ENCODE measurements around the gene GTPBP10. TPM values are rescaled to one million over a fixed set of nuclear protein-coding genes. Genes with fewer than 3 reads are reported as not detected.

The GTPBP10 gene
- total RNA-seq (2012; rRNA removed), result 17.5 and 35.2 TPM in 2 replicates

- Histone ChIP-seq H3K36me3 (ENCODE audit: insufficient read depth, low read length) (no peaks in the 10 kb centered on the region), H3K9me3 (replicated peaks; ENCODE audit: low read length) (no peaks in the 10 kb centered on the region), H3K4me2 (ENCODE audit: low read length) (peak within 1 kb of the TSS; percentile 88), H3K9ac (ENCODE audit: low read depth, low read length) (peak within 1 kb of the TSS; percentile 89), H3K27me3 (ENCODE audit: control insufficient read depth, insufficient read depth, low read length) (no peaks in the 10 kb centered on the region), H3K4me3 (ENCODE audit: low read length) (peak within 1 kb of the TSS; percentile 82), H3K4me1 (ENCODE audit: control insufficient read depth, insufficient read depth, low read length) (peaks cover 12% of the 10 kb centered on the region)
Measured at GRCh38 chr7:90346336-90347125, at the start of gene GTPBP10. Gene GTPBP10, plus strand, starts transcription at chr7:90346716. Its CDS starts 26 bp downstream, at chr7:90346742.

GRCh38 chr7:90298145-90299038 lies 48.1 kb upstream of the GTPBP10 start:
- Histone ChIP-seq H3K4me2 (ENCODE audit: low read length) (no peak overlapping the region), H3K4me1 (ENCODE audit: control insufficient read depth, insufficient read depth, low read length) (no peaks in the 10 kb centered on the region), H3K4me3 (ENCODE audit: low read length) (no peak overlapping the region), H3K27me3 (ENCODE audit: control insufficient read depth, insufficient read depth, low read length) (no peaks in the 10 kb centered on the region), H3K9me3 (replicated peaks; ENCODE audit: low read length) (no peaks in the 10 kb centered on the region), H3K9ac (ENCODE audit: low read depth, low read length) (no peak overlapping the region), H3K36me3 (ENCODE audit: insufficient read depth, low read length) (no peaks in the 10 kb centered on the region)

- Histone ChIP-seq H3K4me3 (ENCODE audit: low read length) (no peak overlapping the region), H3K4me2 (ENCODE audit: low read length) (no peak overlapping the region), H3K9me3 (replicated peaks; ENCODE audit: low read length) (no peaks in the 10 kb centered on the region), H3K36me3 (ENCODE audit: insufficient read depth, low read length) (no peaks in the 10 kb centered on the region), H3K27me3 (ENCODE audit: control insufficient read depth, insufficient read depth, low read length) (no peaks in the 10 kb centered on the region), H3K4me1 (ENCODE audit: control insufficient read depth, insufficient read depth, low read length) (peaks cover 3% of the 10 kb centered on the region), H3K9ac (ENCODE audit: low read depth, low read length) (no peak overlapping the region)
Measured at GRCh38 chr7:90303241-90303640, 43.3 kb upstream of the GTPBP10 start.

- H3K36me3 ChIP-seq (ENCODE audit: insufficient read depth, low read length), result no peaks in the 10 kb centered on the region
- no peak overlapping the region for H3K9ac ChIP-seq (ENCODE audit: low read depth, low read length)
- no peak overlapping the region for H3K4me3 ChIP-seq (ENCODE audit: low read length)
- H3K4me1 ChIP-seq (ENCODE audit: control insufficient read depth, insufficient read depth, low read length), result no peaks in the 10 kb centered on the region
- no peaks in the 10 kb centered on the region for H3K9me3 ChIP-seq (replicated peaks; ENCODE audit: low read length)
- H3K4me2 ChIP-seq (ENCODE audit: low read length), result no peak overlapping the region
- no peaks in the 10 kb centered on the region for H3K27me3 ChIP-seq (ENCODE audit: control insufficient read depth, insufficient read depth, low read length)
Measured at GRCh38 chr7:90309872-90310271, 36.6 kb upstream of the GTPBP10 start.

- Histone ChIP-seq H3K4me1 (ENCODE audit: control insufficient read depth, insufficient read depth, low read length) (no peaks in the 10 kb centered on the region), H3K4me3 (ENCODE audit: low read length) (no peak overlapping the region), H3K4me2 (ENCODE audit: low read length) (no peak overlapping the region), H3K27me3 (ENCODE audit: control insufficient read depth, insufficient read depth, low read length) (no peaks in the 10 kb centered on the region), H3K9ac (ENCODE audit: low read depth, low read length) (no peak overlapping the region), H3K9me3 (replicated peaks; ENCODE audit: low read length) (no peaks in the 10 kb centered on the region), H3K36me3 (ENCODE audit: insufficient read depth, low read length) (no peaks in the 10 kb centered on the region)
Measured at GRCh38 chr7:90311175-90311574, 35.3 kb upstream of the GTPBP10 start.

GRCh38 chr7:90312745-90313144 lies 33.8 kb upstream of the GTPBP10 start:
- Histone ChIP-seq H3K4me2 (ENCODE audit: low read length) (no peak overlapping the region), H3K36me3 (ENCODE audit: insufficient read depth, low read length) (no peaks in the 10 kb centered on the region), H3K4me3 (ENCODE audit: low read length) (no peak overlapping the region), H3K9ac (ENCODE audit: low read depth, low read length) (no peak overlapping the region), H3K4me1 (ENCODE audit: control insufficient read depth, insufficient read depth, low read length) (no peaks in the 10 kb centered on the region), H3K9me3 (replicated peaks; ENCODE audit: low read length) (no peaks in the 10 kb centered on the region), H3K27me3 (ENCODE audit: control insufficient read depth, insufficient read depth, low read length) (no peaks in the 10 kb centered on the region)

GRCh38 chr7:90313907-90314306 lies 32.6 kb upstream of the GTPBP10 start:
- no peaks in the 10 kb centered on the region for H3K4me1 ChIP-seq (ENCODE audit: control insufficient read depth, insufficient read depth, low read length)
- no peaks in the 10 kb centered on the region for H3K36me3 ChIP-seq (ENCODE audit: insufficient read depth, low read length)
- no peaks in the 10 kb centered on the region for H3K27me3 ChIP-seq (ENCODE audit: control insufficient read depth, insufficient read depth, low read length)
- no peaks in the 10 kb centered on the region for H3K9me3 ChIP-seq (replicated peaks; ENCODE audit: low read length)
- H3K4me3 ChIP-seq (ENCODE audit: low read length), result no peak overlapping the region
- no peak overlapping the region for H3K4me2 ChIP-seq (ENCODE audit: low read length)
- H3K9ac ChIP-seq (ENCODE audit: low read depth, low read length), result no peak overlapping the region

GRCh38 chr7:90320014-90320413 lies 26.5 kb upstream of the GTPBP10 start:
- H3K4me2 ChIP-seq (ENCODE audit: low read length), result no peak overlapping the region

GRCh38 chr7:90320418-90320800 lies 26.1 kb upstream of the GTPBP10 start:
- peaks cover 27% of the 10 kb centered on the region for H3K27me3 ChIP-seq (ENCODE audit: control insufficient read depth, insufficient read depth, low read length)

More at GRCh38 chr7:90320014-90320413, 26.5 kb upstream of the GTPBP10 start:
- H3K36me3 ChIP-seq (ENCODE audit: insufficient read depth, low read length), result no peaks in the 10 kb centered on the region
- H3K27me3 ChIP-seq (ENCODE audit: control insufficient read depth, insufficient read depth, low read length), result peaks cover 27% of the 10 kb centered on the region
- no peak overlapping the region for H3K4me3 ChIP-seq (ENCODE audit: low read length)
- no peaks in the 10 kb centered on the region for H3K9me3 ChIP-seq (replicated peaks; ENCODE audit: low read length)
- peaks cover 7% of the 10 kb centered on the region for H3K4me1 ChIP-seq (ENCODE audit: control insufficient read depth, insufficient read depth, low read length)
- H3K9ac ChIP-seq (ENCODE audit: low read depth, low read length), result no peak overlapping the region

GRCh38 chr7:90320801-90321494 lies 25.6 kb upstream of the GTPBP10 start, which contains the start of gene FAM237B:
Gene FAM237B, minus strand, starts transcription at chr7:90321304. Its CDS starts 1,556 bp downstream, at chr7:90319748.
- H3K4me2 ChIP-seq (ENCODE audit: low read length), result peak within 1 kb of the TSS; percentile 90
- peaks cover 7% of the 10 kb centered on the region for H3K4me1 ChIP-seq (ENCODE audit: control insufficient read depth, insufficient read depth, low read length)
- H3K9me3 ChIP-seq (replicated peaks; ENCODE audit: low read length), result no peaks in the 10 kb centered on the region
- peaks cover 27% of the 10 kb centered on the region for H3K27me3 ChIP-seq (ENCODE audit: control insufficient read depth, insufficient read depth, low read length)
- peak within 1 kb of the TSS; percentile 70 for H3K4me3 ChIP-seq (ENCODE audit: low read length)
- no peaks in the 10 kb centered on the region for H3K36me3 ChIP-seq (ENCODE audit: insufficient read depth, low read length)
- H3K9ac ChIP-seq (ENCODE audit: low read depth, low read length), result no peak within 1 kb of the TSS

More at GRCh38 chr7:90320418-90320800, 26.1 kb upstream of the GTPBP10 start:
- peak overlapping the region; percentile 90 for H3K4me2 ChIP-seq (ENCODE audit: low read length)
- H3K9ac ChIP-seq (ENCODE audit: low read depth, low read length), result no peak overlapping the region
- no peaks in the 10 kb centered on the region for H3K36me3 ChIP-seq (ENCODE audit: insufficient read depth, low read length)
- peaks cover 7% of the 10 kb centered on the region for H3K4me1 ChIP-seq (ENCODE audit: control insufficient read depth, insufficient read depth, low read length)
- peak overlapping the region; percentile 70 for H3K4me3 ChIP-seq (ENCODE audit: low read length)
- H3K9me3 ChIP-seq (replicated peaks; ENCODE audit: low read length), result no peaks in the 10 kb centered on the region

GRCh38 chr7:90322837-90323236 lies 23.7 kb upstream of the GTPBP10 start:
- Histone ChIP-seq H3K4me1 (ENCODE audit: control insufficient read depth, insufficient read depth, low read length) (peaks cover 7% of the 10 kb centered on the region), H3K9me3 (replicated peaks; ENCODE audit: low read length) (no peaks in the 10 kb centered on the region), H3K4me2 (ENCODE audit: low read length) (no peak overlapping the region), H3K27me3 (ENCODE audit: control insufficient read depth, insufficient read depth, low read length) (peaks cover 27% of the 10 kb centered on the region), H3K9ac (ENCODE audit: low read depth, low read length) (no peak overlapping the region), H3K36me3 (ENCODE audit: insufficient read depth, low read length) (no peaks in the 10 kb centered on the region), H3K4me3 (ENCODE audit: low read length) (no peak overlapping the region)

All from skeletal muscle satellite cell (primary cell).